ENCODE results near the gene CNTNAP5. TPM values are rescaled to one million over a fixed set of nuclear protein-coding genes. Genes with fewer than 3 reads are reported as not detected.

The CNTNAP5 gene
- total RNA-seq, 2 experiments from 2014 or later: not detected

GRCh38 chr2:124755386-124755785, 730.3 kb downstream of the CNTNAP5 start:
- POLR2A ChIA-PET: no interaction called here
- CTCF ChIA-PET: no interaction called here

DNA sequence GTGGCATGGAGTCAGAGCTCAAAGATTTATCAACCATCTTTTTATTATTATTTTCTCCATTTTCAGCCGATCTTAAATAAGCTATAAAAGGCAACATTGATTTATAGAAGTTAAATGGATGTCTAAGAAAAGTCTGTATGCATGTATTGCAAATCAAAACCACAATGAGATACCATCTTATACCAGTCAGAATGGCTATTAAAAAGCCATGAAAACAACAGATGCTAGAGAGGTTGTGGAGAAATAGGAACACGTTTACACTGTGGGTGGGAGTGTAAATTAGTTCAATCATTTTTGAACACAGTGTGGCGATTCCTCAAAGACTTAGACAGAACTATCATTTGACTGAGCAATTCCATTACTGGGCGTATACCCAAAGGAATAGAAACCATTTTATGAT, 731.0 kb downstream of the CNTNAP5 start:
- ChIA-PET POLR2A (no interaction called here), CTCF (no interaction called here)

DNA sequence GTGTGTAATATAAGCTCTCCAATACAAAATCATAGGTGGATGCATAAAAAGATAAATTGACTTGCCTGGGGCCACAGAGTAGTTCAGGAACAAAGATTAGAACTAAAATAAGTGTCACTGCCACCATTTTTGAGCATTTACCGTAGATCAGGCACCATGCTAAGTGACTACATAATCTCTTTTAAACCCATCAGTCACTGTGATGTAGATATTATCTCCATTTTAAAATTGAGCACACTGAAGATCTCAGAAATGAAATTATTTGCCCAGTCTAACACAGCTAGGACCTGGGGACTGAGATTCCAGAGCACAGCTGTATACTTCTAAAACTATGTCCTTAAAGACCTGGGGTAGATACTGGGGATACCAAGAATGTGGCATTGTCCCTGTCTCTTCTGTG, 737.3 kb downstream of the CNTNAP5 start:
- CTCF ChIA-PET: no interaction called here
- POLR2A ChIA-PET: no interaction called here

DNA sequence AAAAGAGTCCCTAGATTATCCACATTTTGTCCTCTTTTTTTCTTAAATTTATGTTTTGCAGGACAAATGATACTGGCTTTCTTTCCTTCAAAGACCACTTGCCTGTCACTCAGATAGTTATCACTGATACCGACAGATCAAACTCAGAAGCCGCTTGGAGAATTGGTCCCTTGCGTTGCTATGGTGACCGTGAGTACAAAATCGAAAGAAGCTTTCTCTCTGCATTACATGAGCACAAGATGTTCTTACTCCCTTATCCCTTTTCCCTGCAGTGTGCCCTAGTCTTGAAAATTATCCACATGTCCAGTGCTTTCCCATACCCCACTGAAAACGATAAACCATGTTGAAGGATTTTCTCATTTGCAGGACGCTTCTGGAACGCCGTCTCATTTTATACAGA, 738.5 kb downstream of the CNTNAP5 start:
- POLR2A ChIA-PET: no interaction called here
- CTCF ChIA-PET: no interaction called here

DNA sequence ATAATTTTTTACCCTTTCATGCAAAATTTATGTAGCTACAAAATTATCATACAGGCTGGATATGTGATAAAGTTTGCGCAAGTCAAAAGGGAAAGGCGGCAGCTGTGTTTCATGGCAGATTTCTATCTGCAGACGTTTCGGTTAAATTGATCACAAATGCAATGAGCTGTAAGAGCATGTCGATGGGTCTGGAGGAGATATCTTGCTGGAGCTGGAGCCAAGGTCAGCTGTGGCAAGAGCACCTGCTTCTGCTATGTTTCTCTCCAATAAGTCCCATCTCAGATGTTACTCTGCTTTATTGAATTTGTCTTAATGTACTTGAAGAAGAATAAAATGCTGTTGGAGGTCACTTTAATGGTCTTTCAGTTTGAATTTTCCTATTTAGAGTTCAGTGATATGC, 749.7 kb downstream of the CNTNAP5 start:
- POLR2A ChIA-PET: no interaction called here
- CTCF ChIA-PET: no interaction called here

GRCh38 chr2:124776332-124776731, 751.2 kb downstream of the CNTNAP5 start:
- POLR2A ChIA-PET: no interaction called here

GRCh38 chr2:124778076-124778475, 753.0 kb downstream of the CNTNAP5 start:
- CTCF ChIA-PET: no interaction called here
- POLR2A ChIA-PET: no interaction called here

More at GRCh38 chr2:124776332-124776731, 751.2 kb downstream of the CNTNAP5 start:
- CTCF ChIA-PET: no interaction called here

DNA sequence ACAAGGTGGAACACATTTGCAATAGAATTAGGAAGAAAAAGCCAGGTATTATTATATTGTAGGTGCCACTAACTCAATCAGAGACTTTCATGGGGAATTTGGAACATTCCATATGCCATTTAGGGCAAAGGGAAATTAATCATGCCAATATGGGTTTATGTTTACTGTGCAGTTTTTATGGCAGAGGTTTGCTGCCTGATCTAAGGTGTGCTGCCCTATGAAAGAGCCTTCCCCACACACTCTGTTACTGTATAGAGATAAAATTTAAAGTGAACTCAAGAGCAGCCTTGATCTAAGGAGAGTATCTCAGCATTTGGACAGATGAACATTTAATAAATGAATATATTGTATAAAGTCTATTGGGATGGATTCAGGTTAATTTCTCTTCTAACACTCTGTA, 771.6 kb downstream of the CNTNAP5 start:
- CTCF ChIA-PET: no interaction called here
- POLR2A ChIA-PET: no interaction called here

DNA sequence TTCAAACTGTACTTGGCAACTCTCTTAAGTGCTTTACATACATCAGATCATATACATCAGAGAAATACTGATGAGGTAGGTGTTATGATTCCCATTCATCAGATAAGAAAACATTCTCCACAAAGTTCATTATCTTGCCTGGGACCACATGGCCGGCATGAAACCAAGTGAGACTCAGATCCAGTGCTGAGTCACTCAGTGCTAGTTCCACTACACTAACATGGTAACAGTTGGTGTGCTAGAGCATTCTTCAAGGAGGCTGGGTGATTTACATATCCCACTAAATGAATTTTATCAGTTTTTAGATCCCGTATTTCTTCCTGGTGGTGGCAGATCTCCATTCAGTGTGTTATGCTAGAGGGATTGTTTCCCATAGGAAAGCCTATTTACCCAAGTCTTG, 772.0 kb downstream of the CNTNAP5 start:
- CTCF ChIA-PET: no interaction called here
- POLR2A ChIA-PET: no interaction called here

- ChIA-PET CTCF (no interaction called here), POLR2A (no interaction called here)
Measured at GRCh38 chr2:124798551-124798950, 773.5 kb downstream of the CNTNAP5 start.

DNA sequence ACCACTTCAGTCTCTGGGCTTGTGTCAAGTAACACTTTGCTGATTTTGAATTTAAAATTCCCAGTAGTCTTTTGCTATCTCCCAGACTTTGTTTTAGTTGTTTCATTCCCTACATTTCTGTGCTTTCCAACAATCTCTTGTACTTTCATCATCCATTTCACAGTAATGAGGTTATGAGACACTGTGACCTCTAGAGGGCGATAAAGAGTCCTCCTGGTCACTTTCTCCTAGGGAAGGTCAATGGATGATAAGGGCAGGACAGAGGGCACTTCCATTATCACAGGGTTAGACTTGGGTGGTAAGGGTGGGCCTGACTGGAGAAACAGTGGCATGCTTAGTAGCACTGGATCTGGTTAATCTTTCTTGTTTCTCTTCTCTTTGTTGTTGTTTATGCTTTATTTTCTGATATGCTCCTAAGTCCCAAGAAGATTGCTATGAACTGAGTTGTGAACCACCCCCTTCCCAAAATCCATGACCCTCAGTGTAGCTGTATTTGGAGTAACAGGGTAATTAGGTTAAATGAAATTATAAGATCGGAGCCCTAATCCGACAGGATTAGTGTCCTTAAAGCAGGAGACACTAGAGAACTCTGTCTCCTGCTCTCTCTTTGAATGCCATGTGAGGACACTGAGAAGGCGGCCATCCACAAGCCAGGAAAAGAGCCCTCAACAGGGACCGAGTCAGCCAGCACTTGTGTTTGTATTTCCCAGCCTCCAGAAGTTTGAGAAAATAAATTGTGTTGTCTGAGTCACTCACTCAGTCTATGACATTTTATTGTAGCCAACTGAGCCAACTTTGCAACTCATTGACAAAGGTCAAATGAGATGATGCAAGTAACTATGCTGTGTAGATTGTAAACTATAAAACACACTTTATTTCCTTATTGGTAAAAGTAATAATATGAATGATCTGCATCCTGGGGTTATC, 779.2 kb downstream of the CNTNAP5 start:
- CTCF ChIA-PET: no interaction called here
- POLR2A ChIA-PET: no interaction called here

GRCh38 chr2:124805060-124805459, 780.0 kb downstream of the CNTNAP5 start:
- CTCF ChIA-PET: no interaction called here

DNA sequence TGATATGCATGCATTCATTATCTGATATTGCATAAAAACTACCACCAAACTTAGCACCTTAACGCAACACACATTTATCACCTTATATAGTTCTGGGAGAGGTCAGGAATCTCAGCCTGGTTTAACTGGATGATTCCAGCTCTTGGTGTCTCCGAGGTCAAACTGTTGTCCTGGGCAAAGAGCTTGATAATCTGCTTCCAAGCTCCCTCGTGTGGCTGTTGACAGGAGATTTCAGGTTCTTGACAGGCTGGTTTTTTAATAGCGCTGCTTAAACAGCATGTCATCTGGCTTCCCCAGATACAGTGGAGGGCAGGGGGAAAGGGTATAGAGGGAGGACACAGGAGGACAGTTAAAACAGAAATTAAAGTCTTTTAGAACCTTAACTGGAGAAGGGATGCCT, 785.0 kb downstream of the CNTNAP5 start:
- ChIA-PET POLR2A (no interaction called here), CTCF (no interaction called here)

More at GRCh38 chr2:124805060-124805459, 780.0 kb downstream of the CNTNAP5 start:
- POLR2A ChIA-PET: no interaction called here

- CTCF ChIA-PET: no interaction called here
- POLR2A ChIA-PET: no interaction called here
Measured at GRCh38 chr2:124814968-124815745, 790.1 kb downstream of the CNTNAP5 start.

- CTCF ChIA-PET: no interaction called here
Measured at GRCh38 chr2:124816007-124816406, 790.9 kb downstream of the CNTNAP5 start.

GRCh38 chr2:124822516-124822915, 797.4 kb downstream of the CNTNAP5 start:
- CTCF ChIA-PET: no interaction called here
- POLR2A ChIA-PET: no interaction called here

More at GRCh38 chr2:124816007-124816406, 790.9 kb downstream of the CNTNAP5 start:
- POLR2A ChIA-PET: no interaction called here

GRCh38 chr2:124824441-124824840, 799.4 kb downstream of the CNTNAP5 start:
- CTCF ChIA-PET: no interaction called here

GRCh38 chr2:124832521-124832920, 807.4 kb downstream of the CNTNAP5 start:
- POLR2A ChIA-PET: no interaction called here
- CTCF ChIA-PET: no interaction called here

More at GRCh38 chr2:124824441-124824840, 799.4 kb downstream of the CNTNAP5 start:
- POLR2A ChIA-PET: no interaction called here

GRCh38 chr2:124834331-124834730, 809.2 kb downstream of the CNTNAP5 start:
- ChIA-PET POLR2A (no interaction called here), CTCF (no interaction called here)

DNA sequence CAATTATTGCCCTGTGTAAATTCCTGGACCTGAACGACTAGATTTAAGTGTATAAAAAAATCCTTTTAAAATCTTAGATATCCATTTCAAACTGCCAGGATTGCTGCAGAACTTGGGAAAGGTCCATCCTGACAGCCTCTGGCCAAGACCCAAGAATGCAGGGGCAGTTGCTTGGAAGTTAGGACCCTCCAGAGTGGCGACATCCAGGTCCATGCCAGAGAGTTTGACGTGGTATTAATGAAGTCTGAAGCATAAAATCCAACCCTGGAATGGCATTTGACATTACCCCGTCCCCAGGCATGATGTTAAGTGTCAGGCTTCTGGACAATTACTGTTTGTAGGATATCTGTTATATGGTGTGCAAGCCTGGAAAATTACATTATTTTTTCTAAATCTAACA, 810.2 kb downstream of the CNTNAP5 start:
- CTCF ChIA-PET: no interaction called here

GRCh38 chr2:124836416-124836815, 811.3 kb downstream of the CNTNAP5 start:
- ChIA-PET CTCF (no interaction called here), POLR2A (no interaction called here)

More for the DNA sequence above, 810.2 kb downstream of the CNTNAP5 start:
- POLR2A ChIA-PET: no interaction called here
